DOHH2 (cell line): ENCODE data around the gene LKAAEAR1.

Experiments
- H3F3A ChIP-seq: fragments of 200-600 bp; sonication (generic), shearing (Covaris generic); 2 replicates; pipeline ENCODE4 v1.6.0; 2016; ENCODE audit warnings: antibody characterized with exemption, mild to moderate bottlenecking; ENCODE audit not compliant: control insufficient read depth, insufficient read depth
- H3K27ac ChIP-seq: fragments of 200-600 bp; sonication (generic); 2 replicates; pipeline ENCODE4 v1.5.1; 2014; ENCODE audit warnings: low read depth, mild to moderate bottlenecking, low read length, moderate library complexity
- H3K27me3 ChIP-seq: fragments of 200-600 bp; sonication (generic); 2 replicates; pipeline ENCODE4 v1.6.1; 2014; ENCODE audit warnings: mild to moderate bottlenecking, low read length, mixed read lengths; ENCODE audit not compliant: control insufficient read depth
- H3K36me3 ChIP-seq: fragments of 200-600 bp; sonication (generic); 2 replicates; pipeline ENCODE4 v1.6.1; 2014; ENCODE audit warnings: mild to moderate bottlenecking, low read length, moderate library complexity, mixed read lengths; ENCODE audit not compliant: control insufficient read depth
- H3K4me1 ChIP-seq: fragments of 200-600 bp; sonication (generic); 2 replicates; pipeline ENCODE4 v1.6.1; 2014; ENCODE audit warnings: mild to moderate bottlenecking, low read length, mixed read lengths; ENCODE audit not compliant: control insufficient read depth
- H3K4me2 ChIP-seq: fragments of 200-600 bp; sonication (generic); 2 replicates; pipeline ENCODE4 v1.6.0; 2014; ENCODE audit warnings: mild to moderate bottlenecking, low read length, moderate library complexity
- H3K4me3 ChIP-seq: fragments of 200-600 bp; sonication (generic); 2 replicates; pipeline ENCODE4 v1.5.1; 2014; ENCODE audit warnings: mild to moderate bottlenecking, low read length, mixed read lengths
- H3K79me2 ChIP-seq: fragments of 200-600 bp; sonication (generic); 2 replicates; pipeline ENCODE4 v1.6.1; 2014; ENCODE audit warnings: mild to moderate bottlenecking, low read length, mixed read lengths; ENCODE audit not compliant: control insufficient read depth
- H3K9me2 ChIP-seq: fragments of 200-600 bp; sonication (generic); replicated peaks from 2 replicates; pipeline ENCODE4 v1.6.1; 2014; ENCODE audit warnings: mild to moderate bottlenecking, low read length, mixed read lengths; ENCODE audit not compliant: control insufficient read depth
- H3K9me3 ChIP-seq: fragments of 200-600 bp; sonication (generic); 2 replicates; pipeline ENCODE4 v1.6.1; 2014; ENCODE audit warnings: antibody characterized with exemption, low read length, mixed read lengths; ENCODE audit not compliant: control insufficient read depth, insufficient read depth
- H4K20me1 ChIP-seq: fragments of 200-600 bp; sonication (generic); 2 replicates; pipeline ENCODE4 v1.6.0; 2014; ENCODE audit warnings: low read depth, mild to moderate bottlenecking, antibody characterized with exemption, low read length, moderate library complexity; ENCODE audit not compliant: control insufficient read depth, insufficient read depth
- EZH2phosphoT487 ChIP-seq: fragments of 200-600 bp; sonication (generic); IDR thresholded peaks from 2 replicates; pipeline ENCODE4 v1.6.1; 2017; ENCODE audit warnings: borderline replicate concordance, mild to moderate bottlenecking, antibody characterized with exemption, low read length, moderate library complexity, mixed read lengths
- TF ChIP-seq, protein P1 (sequence below): fragments of 200-600 bp; sonication (generic); IDR thresholded peaks from one replicate; pipeline ENCODE4 v1.5.1; 2014; ENCODE audit warnings: antibody characterized with exemption, mild to moderate bottlenecking, low read depth, low read length; ENCODE audit not compliant: poor library complexity, severe bottlenecking

Gene LKAAEAR1

DNA sequence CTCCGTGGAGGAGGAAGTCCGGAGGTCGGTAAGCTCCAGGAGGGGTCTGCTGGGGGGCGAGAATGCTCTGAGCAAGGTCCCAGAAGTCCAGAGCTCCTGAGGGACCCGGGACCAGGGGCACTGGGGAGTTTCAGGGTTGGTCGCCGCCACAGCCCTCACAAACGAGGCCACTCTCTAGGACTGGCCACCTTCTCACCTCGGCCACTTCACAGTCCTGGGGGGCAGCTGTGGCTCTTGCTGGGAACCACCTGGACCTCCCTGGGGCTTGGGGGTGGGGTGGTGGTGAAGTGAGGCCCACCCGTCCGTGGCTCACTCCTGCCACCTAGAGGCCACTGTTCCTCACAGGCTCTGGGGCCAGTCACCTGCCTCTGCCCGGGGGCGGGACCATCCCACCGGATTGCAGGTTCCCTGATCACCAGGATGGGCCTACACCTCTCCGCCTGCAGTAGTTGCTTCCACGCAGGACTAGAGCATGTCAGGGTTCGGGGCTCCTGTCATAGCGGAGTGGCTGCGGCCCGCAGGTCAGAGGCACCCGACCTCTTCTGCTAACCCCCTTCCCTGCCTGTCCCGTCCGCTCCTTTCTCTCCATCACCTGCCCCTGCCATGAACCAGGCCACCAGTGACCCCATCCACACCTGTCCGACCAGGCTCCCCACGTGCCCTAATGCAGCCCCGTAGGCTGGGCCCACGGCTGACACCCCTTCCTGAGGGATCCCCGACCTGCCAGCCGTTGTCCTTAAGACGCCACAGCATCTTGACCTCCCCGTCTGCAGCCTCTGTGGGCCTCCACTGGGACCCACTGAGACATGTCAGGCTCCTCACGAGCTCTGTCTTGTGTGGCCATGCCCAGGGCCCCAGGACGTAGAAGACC is 26.3 kb downstream of the LKAAEAR1 start:
- Histone ChIP-seq H3K9me3 (no peaks in the 10 kb centered on the region), H3K4me1 (peaks cover 24% of the 10 kb centered on the region), H3K4me2 (peak overlapping the region; percentile 66), H3F3A (no peaks in the 10 kb centered on the region), H3K4me3 (peak overlapping the region; percentile 54), H3K9me2 (no peaks in the 10 kb centered on the region), H3K27me3 (peaks cover 24% of the 10 kb centered on the region), H4K20me1 (no peaks in the 10 kb centered on the region), H3K79me2 (no peaks in the 10 kb centered on the region), H3K36me3 (no peaks in the 10 kb centered on the region), H3K27ac (no peak overlapping the region)
- TF ChIP-seq, protein P1, sequence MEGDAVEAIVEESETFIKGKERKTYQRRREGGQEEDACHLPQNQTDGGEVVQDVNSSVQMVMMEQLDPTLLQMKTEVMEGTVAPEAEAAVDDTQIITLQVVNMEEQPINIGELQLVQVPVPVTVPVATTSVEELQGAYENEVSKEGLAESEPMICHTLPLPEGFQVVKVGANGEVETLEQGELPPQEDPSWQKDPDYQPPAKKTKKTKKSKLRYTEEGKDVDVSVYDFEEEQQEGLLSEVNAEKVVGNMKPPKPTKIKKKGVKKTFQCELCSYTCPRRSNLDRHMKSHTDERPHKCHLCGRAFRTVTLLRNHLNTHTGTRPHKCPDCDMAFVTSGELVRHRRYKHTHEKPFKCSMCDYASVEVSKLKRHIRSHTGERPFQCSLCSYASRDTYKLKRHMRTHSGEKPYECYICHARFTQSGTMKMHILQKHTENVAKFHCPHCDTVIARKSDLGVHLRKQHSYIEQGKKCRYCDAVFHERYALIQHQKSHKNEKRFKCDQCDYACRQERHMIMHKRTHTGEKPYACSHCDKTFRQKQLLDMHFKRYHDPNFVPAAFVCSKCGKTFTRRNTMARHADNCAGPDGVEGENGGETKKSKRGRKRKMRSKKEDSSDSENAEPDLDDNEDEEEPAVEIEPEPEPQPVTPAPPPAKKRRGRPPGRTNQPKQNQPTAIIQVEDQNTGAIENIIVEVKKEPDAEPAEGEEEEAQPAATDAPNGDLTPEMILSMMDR = peak; percentile 87
- TF ChIP-seq EZH2phosphoT487 = no peak

DNA sequence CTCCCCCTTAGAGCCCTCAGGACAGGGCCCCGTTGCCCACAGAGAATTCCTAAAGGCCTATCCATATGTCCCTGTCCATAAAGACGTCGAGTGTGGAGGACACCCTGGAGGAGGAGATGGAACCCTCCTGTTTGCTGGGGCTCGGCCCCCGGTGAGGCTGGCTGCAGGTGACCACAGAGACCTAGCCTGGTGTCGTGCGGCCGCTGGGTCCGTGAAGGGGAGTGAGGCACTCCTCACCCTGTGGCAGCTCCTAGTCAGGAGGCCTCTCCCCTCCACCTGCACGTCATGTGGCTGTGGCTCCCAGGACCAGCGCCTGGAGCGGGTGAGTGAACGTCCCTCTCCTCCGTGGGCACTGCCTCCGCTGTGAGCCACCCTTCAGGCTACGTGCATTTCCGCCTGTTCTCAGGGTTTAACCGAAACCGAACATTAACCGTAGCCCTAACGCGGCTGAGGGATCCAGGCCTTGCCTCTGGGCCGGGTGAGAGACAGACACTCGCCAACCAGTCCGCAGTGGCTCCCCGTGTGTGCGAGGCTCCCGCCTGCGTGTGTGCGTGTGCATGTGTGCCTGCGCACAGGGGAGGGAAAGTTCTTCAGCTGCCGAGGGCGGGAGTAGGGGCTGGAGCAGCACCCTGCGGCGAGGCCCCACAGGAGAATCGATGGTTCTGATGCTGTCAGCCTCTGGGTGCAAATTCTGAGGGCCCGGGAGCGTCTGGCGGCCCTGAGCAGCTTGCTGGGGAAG is 27.1 kb downstream of the LKAAEAR1 start:
- TF ChIP-seq, protein P1 = no peak
- no peak for TF ChIP-seq EZH2phosphoT487
- Histone ChIP-seq H3K9me2 (no peaks in the 10 kb centered on the region), H3K79me2 (no peaks in the 10 kb centered on the region), H3F3A (no peaks in the 10 kb centered on the region), H3K4me1 (peaks cover 17% of the 10 kb centered on the region), H4K20me1 (no peaks in the 10 kb centered on the region), H3K4me3 (no peak overlapping the region), H3K4me2 (peak overlapping the region; percentile 66; the same call in 1 of the 2 replicates), H3K27ac (no peak overlapping the region), H3K9me3 (no peaks in the 10 kb centered on the region), H3K36me3 (no peaks in the 10 kb centered on the region), H3K27me3 (peaks cover 31% of the 10 kb centered on the region)

DNA sequence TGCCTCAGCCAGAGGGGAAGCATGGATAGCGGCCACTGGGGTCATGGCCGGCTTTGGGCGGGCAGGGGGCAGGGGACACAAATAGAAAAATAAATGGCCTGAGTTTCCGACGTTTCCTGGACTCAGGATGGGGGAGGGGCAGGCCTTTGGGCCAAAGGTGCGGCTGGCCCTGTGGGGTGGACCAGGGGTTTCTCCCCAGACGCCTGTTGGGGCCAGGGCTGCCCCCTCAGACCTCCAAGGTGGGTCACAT is 27.6 kb downstream of the LKAAEAR1 start:
- Histone ChIP-seq H3K4me3 (no peak overlapping the region), H3K9me2 (no peaks in the 10 kb centered on the region), H3K27me3 (peaks cover 36% of the 10 kb centered on the region), H3K4me2 (no peak overlapping the region), H3F3A (no peaks in the 10 kb centered on the region), H4K20me1 (no peaks in the 10 kb centered on the region), H3K9me3 (no peaks in the 10 kb centered on the region), H3K4me1 (peaks cover 17% of the 10 kb centered on the region), H3K27ac (no peak overlapping the region), H3K36me3 (no peaks in the 10 kb centered on the region), H3K79me2 (no peaks in the 10 kb centered on the region)
- TF ChIP-seq EZH2phosphoT487 = no peak
- TF ChIP-seq, protein P1 = no peak
